Ishikawa (cell line): ENCODE data around the gene LATS2.

ENCODE experiments used
- CEBPB ChIP-seq: IDR thresholded peaks from 2 replicates; pipeline ENCODE4 v1.6.1; 2012
- CREB1 ChIP-seq: IDR thresholded peaks from 2 replicates; pipeline ENCODE4 v1.6.1; 2012; ENCODE audit warnings: low read depth
- EGR1 ChIP-seq: IDR thresholded peaks from 2 replicates; pipeline ENCODE4 v1.6.1; 2012
- EP300 ChIP-seq: IDR thresholded peaks from 2 replicates; pipeline ENCODE4 v1.6.1; 2012; ENCODE audit warnings: borderline replicate concordance
- FOXM1 ChIP-seq: IDR thresholded peaks from 2 replicates; pipeline ENCODE4 v1.6.1; 2012; ENCODE audit warnings: low read depth, borderline replicate concordance
- NFIC ChIP-seq: IDR thresholded peaks from 2 replicates; pipeline ENCODE4 v1.6.1; 2012
- RAD21 ChIP-seq: IDR thresholded peaks from 2 replicates; pipeline ENCODE4 v1.6.1; 2012; ENCODE audit warnings: low read depth
- REST ChIP-seq: IDR thresholded peaks from 2 replicates; pipeline ENCODE4 v1.6.1; 2012; ENCODE audit warnings: low read depth, mild to moderate bottlenecking
- TAF1 ChIP-seq: IDR thresholded peaks from 2 replicates; pipeline ENCODE4 v1.6.1; 2012; ENCODE audit warnings: low read depth, mild to moderate bottlenecking
- TCF12 ChIP-seq: IDR thresholded peaks from 2 replicates; pipeline ENCODE4 v1.6.1; 2012; ENCODE audit warnings: low read depth
- TEAD4 ChIP-seq: IDR thresholded peaks from 2 replicates; pipeline ENCODE4 v1.6.1; 2012
- USF1 ChIP-seq: IDR thresholded peaks from 2 replicates; pipeline ENCODE4 v1.6.1; 2012
- YY1 ChIP-seq: IDR thresholded peaks from 2 replicates; pipeline ENCODE4 v1.6.1; 2012; ENCODE audit warnings: low read depth
- ZBTB7A ChIP-seq: IDR thresholded peaks from 2 replicates; pipeline ENCODE4 v1.6.1; 2012; ENCODE audit warnings: low read depth
- TF ChIP-seq, protein P1 (sequence below): IDR thresholded peaks from 2 replicates; pipeline ENCODE4 v1.6.1; 2012

The LATS2 gene

DNA sequence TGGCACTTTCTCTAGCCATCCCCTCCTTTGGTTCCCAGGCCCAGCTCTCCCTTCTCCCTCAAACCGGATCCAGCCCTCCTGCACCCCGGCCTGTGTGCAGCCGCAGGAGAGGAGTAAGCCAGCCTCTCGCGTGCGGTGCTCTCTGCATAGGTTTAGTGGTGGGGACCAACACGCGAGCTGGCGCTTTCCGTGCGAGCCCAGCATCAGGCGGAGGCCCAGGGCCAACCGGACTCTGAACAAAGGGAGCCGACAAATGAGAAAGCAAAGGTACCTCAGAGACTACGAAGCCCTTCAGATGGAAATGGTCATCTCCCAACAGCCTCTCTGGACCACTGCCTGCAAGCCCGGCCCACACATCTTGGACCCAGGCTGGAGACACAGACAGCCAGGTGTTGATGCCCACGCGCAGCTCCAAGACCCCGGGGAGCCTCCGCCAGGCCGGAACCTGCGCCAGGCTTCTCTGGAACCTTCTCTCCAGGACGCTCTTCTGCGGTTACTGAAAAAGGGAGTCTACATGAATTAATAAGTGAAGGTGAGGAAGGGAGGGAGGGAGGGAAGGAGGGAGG, 16.5 kb upstream of the LATS2 start:
- TF ChIP-seq RAD21 (no peak), NFIC (no peak), CREB1 (no peak), TEAD4 (no peak), TAF1 (no peak), ZBTB7A (no peak), FOXM1 (no peak), TCF12 (no peak), CEBPB (no peak), EGR1 (no peak), REST (no peak), EP300 (no peak), YY1 (no peak), USF1 (no peak)
- TF ChIP-seq, protein P1, sequence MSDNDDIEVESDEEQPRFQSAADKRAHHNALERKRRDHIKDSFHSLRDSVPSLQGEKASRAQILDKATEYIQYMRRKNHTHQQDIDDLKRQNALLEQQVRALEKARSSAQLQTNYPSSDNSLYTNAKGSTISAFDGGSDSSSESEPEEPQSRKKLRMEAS: no peak

GRCh38 chr13:21077076-21077787, 15.8 kb upstream of the LATS2 start:
- no peak for TF ChIP-seq FOXM1
- TF ChIP-seq YY1: no peak
- no peak for TF ChIP-seq USF1
- no peak for TF ChIP-seq CREB1
- no peak for TF ChIP-seq ZBTB7A
- TF ChIP-seq EP300: no peak
- no peak for TF ChIP-seq CEBPB
- TF ChIP-seq, protein P1: no peak
- no peak for TF ChIP-seq NFIC
- TF ChIP-seq EGR1: no peak
- TF ChIP-seq TCF12: no peak
- TF ChIP-seq RAD21: no peak
- no peak for TF ChIP-seq REST
- no peak for TF ChIP-seq TEAD4
- TF ChIP-seq TAF1: no peak

GRCh38 chr13:21076253-21076652, 14.9 kb upstream of the LATS2 start:
- no peak for TF ChIP-seq CREB1
- TF ChIP-seq REST: no peak
- no peak for TF ChIP-seq TEAD4
- no peak for TF ChIP-seq RAD21
- TF ChIP-seq, protein P1: no peak
- TF ChIP-seq FOXM1: no peak
- no peak for TF ChIP-seq USF1
- TF ChIP-seq TAF1: no peak
- TF ChIP-seq TCF12: no peak
- no peak for TF ChIP-seq YY1
